Middle frontal gyrus (tissue), 1 donor: ENCODE measurements around the gene BMERB1.
"Not testable (repeated sequence)": the region's sequence is repeated elsewhere in the genome, so short reads cannot be mapped to it uniquely, and the experiment has no call there.

ENCODE experiments used
- DNase-seq: peaks from one replicate; pipeline ENCODE4 v3.0.0-alpha.2; 2015; ENCODE audit warnings: low spot score; ENCODE audit errors: extremely low spot score

The BMERB1 gene

GRCh38 chr16:15425861-15426260 is 8.5 kb upstream of the BMERB1 start:
- no peak for DNase-seq

- DNase-seq = no peak
Observed at GRCh38 chr16:15426796-15427195, 7.6 kb upstream of the BMERB1 start.

- peak; percentile 49 for DNase-seq
Observed at GRCh38 chr16:15427648-15428239, 6.6 kb upstream of the BMERB1 start.

- not testable (repeated sequence) for DNase-seq
Observed at GRCh38 chr16:15430884-15431283, 3.5 kb upstream of the BMERB1 start.

GRCh38 chr16:15434079-15434424 is 336 bp upstream of the BMERB1 start:
- no peak for DNase-seq

GRCh38 chr16:15435216-15435864 is 952 bp downstream of the BMERB1 start:
- DNase-seq = no peak

GRCh38 chr16:15439102-15439501 is 4.7 kb downstream of the BMERB1 start:
- no peak for DNase-seq

- DNase-seq = no peak
Observed at GRCh38 chr16:15439521-15439920, 5.1 kb downstream of the BMERB1 start.

GRCh38 chr16:15440852-15441251 is 6.5 kb downstream of the BMERB1 start:
- no peak for DNase-seq

GRCh38 chr16:15442140-15442539 is 7.8 kb downstream of the BMERB1 start:
- DNase-seq = not testable (repeated sequence)

GRCh38 chr16:15443753-15444152 is 9.4 kb downstream of the BMERB1 start:
- DNase-seq = no peak

- DNase-seq = no peak
Observed at GRCh38 chr16:15444264-15444663, 9.9 kb downstream of the BMERB1 start.

- no peak for DNase-seq
Observed at GRCh38 chr16:15445450-15445849, 11.1 kb downstream of the BMERB1 start.

- no peak for DNase-seq
Observed at GRCh38 chr16:15446901-15447300, 12.5 kb downstream of the BMERB1 start.

- no peak for DNase-seq
Observed at GRCh38 chr16:15450624-15451023, 16.2 kb downstream of the BMERB1 start.

GRCh38 chr16:15451098-15451731 is 16.8 kb downstream of the BMERB1 start:
- no peak for DNase-seq

- no peak for DNase-seq
Observed at GRCh38 chr16:15452246-15452855, 18.0 kb downstream of the BMERB1 start.

- DNase-seq = not testable (repeated sequence)
Observed at GRCh38 chr16:15453296-15453695, 18.9 kb downstream of the BMERB1 start.

- not testable (repeated sequence) for DNase-seq
Observed at GRCh38 chr16:15454933-15455332, 20.5 kb downstream of the BMERB1 start.

GRCh38 chr16:15457400-15457799 is 23.0 kb downstream of the BMERB1 start:
- DNase-seq = no peak

GRCh38 chr16:15457958-15458357 is 23.6 kb downstream of the BMERB1 start:
- no peak for DNase-seq

GRCh38 chr16:15459791-15460190 is 25.4 kb downstream of the BMERB1 start:
- DNase-seq = no peak
